ENCODE data around the gene HDAC10.

The HDAC10 gene, protein sequence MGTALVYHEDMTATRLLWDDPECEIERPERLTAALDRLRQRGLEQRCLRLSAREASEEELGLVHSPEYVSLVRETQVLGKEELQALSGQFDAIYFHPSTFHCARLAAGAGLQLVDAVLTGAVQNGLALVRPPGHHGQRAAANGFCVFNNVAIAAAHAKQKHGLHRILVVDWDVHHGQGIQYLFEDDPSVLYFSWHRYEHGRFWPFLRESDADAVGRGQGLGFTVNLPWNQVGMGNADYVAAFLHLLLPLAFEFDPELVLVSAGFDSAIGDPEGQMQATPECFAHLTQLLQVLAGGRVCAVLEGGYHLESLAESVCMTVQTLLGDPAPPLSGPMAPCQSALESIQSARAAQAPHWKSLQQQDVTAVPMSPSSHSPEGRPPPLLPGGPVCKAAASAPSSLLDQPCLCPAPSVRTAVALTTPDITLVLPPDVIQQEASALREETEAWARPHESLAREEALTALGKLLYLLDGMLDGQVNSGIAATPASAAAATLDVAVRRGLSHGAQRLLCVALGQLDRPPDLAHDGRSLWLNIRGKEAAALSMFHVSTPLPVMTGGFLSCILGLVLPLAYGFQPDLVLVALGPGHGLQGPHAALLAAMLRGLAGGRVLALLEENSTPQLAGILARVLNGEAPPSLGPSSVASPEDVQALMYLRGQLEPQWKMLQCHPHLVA

DNA sequence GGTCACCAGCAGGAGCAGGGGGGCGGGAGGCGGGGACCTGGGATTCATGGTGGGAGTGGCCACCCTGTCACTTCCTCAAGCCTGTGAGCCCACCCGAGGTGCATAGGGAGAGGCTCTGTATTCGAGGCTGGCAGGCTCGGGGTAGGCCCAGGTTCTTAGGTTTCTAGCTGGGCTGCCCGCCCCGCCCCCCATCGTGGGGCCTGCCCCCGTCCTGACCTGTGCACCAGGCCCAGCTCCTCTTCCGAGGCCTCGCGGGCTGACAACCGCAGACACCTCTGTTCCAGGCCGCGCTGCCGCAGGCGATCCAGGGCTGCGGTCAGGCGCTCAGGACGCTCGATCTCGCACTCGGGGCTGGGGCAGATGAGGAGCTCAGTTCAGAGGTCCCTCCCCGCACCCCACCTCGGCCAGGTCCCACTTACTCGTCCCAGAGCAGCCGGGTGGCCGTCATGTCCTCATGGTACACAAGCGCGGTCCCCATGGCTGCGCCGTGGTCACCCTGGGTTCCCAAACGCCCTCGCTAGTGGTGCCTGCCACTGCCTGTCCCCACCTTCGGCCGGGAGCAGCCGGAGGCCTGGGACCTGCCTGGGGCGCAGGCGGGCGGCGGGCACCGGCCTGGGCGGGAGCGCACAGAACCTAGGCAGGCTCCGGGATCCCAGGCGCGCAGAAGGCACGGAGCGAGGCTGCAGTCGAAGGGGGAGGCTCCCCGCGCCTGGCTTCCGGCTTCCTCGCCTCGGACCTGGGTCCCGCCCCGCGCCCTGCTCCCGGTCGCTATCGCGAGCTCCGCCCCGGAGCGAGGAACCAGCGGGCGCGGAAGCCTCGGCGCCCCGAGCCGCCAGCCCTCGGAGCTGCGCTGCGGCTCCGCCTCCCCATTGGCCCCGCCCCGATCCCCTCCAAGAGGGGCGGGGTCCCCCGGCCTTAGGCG, at the start of gene HDAC10:
Gene HDAC10, minus strand, starts transcription at position 711 of the 922 bp plus-strand sequence. Its CDS starts 233 bp downstream, at position 478.
- no peak for DNase-seq (ENCODE audit: low read depth)

DNA sequence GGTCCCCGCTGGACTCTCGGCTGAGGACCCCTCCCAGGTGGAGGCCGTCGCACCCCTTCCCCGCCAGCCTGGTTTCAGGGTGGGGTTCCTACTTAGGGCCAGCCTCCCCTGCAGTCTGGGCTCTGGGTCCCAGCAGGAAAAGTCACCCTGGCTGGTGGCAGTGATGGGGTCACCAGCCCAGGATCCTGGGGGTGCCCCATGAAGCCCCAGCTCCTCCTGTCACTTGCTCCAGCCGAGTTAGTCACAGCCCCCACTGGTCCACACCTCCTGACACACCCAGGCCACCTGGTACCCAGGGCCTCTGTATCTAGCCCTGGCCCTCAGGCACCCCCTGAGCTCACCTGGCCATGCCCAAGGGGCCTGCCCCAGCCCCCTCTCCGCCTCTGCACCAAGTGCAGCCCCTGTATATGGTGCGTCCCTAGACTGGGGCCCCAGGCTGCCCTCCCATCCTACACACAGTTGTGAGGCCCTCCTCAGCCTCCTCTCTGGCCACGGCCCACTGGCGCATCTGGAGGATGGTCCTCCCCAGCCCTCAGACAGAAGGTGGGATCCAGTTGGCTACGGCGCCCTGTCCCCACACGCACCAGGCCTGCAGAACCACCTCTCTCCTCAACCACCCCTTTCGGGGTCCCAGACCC, 49.7 kb upstream of the HDAC10 start:
- DNase-seq (ENCODE audit: low read depth) = no peak

DNA sequence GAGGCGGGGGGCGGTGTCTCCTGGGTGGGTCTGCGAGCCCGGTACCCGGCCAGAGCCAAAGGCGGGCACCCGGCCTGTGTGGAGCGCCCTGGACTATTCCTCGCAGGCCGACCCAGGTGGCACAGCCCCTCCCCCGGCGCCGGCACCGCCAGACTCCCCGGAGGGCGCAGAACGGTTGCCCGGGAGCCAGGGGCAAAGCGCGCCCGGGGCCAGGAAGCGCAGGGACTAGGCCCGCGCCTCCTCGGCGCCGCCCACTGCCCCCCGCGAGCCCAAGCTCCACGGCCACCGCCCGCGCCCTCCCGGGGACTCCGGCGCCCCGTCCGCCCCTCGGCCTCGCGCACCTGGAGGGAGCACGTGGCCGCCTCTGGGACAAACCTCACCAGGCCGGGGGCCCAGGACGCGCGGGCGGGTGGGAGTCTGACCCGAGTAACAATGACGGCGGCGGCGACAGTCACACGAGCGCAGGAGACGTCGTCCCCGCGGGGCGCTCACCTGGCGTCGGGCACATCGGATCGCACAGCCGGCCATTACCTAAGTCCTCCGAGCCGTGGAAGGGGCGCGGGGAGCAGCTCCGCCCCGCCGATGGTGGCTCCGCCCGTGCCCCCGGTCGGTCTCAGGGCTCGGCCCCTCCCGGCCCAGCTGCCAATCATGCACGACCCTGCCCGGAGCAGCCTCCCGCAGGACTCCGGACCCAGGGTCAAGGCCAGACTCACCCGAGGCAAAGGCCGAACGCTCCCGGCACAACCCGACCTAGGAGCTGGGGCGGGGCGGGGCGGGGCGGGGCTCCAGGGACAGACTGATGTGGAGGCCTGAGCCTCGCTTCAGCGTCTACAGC, 48.9 kb upstream of the HDAC10 start:
- DNase-seq (ENCODE audit: low read depth) = no peak

DNA sequence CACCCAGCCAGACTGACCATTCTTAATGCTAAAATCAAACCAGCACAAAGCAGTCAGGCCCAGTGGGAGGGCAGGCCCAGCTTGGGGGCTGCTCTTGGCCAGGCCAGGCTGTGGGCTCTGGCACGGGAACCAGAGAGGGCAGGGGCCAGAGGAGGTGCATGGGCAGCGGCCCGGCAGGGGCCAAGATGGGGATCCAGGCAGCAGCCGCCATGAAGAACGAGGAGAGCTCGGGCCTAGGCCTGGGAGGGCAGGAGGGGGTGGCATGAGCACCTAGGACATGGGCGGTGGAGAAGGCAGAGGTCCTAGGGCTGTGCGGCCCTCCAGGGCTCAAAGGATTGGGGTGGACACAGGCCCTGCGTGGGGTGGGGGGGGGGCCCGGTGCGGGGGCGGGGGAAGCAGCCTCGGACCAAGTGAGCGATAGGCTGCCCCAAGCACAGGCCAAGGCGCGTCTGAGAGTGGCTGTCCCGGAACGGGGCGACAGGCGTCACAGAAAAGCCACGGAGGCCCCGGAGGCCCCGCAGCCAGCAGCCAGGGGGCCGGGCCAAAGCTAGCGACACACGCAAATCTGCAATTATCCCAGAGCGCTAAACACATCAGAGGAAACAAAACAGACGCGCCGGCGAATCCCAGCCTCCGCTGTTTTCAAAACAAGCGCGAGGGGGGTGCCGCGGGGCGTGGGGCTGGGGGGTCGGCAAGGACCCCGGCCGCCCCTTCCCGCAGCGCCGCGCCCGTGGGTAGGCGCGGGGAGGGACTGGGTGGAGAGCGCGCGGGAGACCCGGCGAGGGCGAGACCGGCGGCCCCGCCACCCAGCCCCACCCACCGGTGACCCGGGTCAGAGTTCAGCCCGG, 48.1 kb upstream of the HDAC10 start:
- DNase-seq (ENCODE audit: low read depth) = no peak

DNA sequence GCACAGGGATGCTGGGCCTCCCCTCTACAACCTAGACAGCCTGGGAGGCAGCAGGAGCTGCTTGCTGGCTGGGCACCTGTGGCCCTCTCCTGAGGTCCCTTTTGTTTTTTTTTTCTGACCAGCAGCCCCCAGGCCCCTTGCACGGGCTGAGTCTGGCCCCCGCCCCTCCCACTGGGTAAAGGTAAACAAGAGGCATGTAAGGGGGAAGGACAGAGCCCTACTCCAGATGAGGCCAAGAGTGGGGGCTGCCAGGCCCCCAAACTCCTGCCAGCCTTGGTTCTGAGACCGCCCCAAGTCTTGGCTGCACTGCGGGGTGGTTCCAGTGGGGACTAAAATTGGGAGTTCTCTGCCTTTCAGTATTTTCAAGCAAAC, 47.2 kb upstream of the HDAC10 start:
- DNase-seq (ENCODE audit: low read depth) = no peak

DNA sequence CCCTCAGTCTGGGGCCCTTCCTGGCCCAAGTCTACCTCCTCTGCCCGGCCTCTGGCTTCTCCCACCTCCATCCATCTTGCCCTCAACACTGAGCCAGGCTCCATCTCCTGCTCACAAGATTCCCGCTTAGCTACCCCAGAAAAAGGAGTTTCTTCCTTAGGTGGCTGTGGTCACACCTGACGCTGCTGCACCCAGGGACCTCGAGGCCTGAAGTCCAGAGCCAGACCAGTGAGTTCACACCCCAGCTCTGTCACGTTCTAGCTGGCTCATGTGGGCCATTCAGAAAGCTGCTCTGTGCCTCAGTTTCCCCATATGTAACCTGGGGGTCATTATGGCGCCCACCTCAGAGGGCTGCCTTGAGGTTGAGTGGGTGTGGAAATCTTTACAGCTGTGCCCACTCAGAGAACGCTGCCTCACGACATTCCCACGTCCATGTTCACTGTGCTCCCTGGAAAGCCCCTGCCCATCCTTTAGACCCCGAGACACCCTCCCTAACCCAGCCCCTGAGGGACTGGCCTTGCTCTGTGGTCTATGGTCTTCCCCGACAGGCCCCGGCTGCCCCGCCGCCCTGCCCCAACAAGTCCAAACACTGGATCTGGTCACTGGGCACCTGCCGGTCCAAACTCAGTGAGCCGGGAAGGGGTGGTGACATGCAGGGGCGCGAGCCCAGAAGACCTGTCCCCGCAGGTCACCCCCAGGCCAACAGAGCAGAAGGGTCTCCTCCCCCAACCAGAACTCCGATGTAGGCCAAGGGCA, 46.6 kb upstream of the HDAC10 start:
- DNase-seq (ENCODE audit: low read depth) = no peak

DNA sequence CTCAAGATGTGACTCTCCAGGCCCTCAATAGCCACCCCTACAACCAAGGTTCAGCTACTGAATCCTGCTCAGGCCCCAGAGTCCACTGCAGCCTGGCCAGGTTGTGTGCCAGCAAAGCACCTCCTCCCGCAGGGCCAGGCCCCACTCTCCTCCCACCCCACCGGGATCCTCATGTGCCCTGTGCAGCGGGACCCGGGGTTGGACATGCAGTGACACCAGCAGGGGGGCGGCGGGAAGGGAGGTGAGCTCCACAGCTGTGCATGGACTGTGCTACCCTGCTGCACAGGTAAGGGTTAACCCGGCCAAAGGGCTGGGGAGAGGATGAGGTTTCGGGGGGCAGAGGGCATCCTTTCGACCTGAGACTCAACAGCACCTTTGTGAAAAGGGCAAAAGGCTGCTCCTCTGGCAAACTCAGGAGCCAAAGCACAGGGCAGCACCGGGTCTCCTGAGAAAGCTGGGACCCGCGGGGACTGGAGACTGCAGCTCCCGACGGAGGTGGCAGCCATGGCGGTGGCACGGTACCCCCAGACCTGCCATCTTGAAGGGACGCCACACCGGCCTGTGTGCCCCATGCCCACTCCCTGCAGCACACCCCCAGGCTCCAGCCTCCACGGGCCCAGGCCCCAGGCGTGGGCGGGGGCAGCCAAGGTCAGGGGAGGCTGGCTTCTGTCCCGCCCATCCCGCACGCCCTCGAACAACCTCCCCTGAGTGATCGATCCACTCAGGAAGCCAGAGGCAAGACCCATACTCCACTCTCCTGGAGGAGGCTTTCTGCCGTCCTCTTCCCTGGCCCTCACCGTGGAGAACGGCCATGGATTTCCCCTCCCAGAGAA, 45.8 kb upstream of the HDAC10 start:
- DNase-seq (ENCODE audit: low read depth) = no peak

DNA sequence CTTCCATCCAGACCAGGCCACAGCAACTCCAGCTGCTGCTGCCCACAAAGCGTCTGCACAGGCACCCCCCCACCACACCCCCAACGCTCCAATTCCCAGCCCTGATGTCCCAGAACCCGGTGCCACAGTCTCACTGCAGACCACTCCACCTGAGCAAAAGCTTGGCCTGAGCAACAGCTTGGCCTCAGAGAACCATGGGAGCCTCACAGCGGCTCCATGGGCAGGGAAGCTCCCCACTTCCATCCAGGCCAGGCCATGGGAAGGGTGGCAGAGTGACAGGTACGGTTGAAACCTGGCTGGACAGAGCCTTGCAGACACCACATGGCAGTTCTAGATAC, 43.2 kb upstream of the HDAC10 start:
- no peak for DNase-seq (ENCODE audit: low read depth)

DNA sequence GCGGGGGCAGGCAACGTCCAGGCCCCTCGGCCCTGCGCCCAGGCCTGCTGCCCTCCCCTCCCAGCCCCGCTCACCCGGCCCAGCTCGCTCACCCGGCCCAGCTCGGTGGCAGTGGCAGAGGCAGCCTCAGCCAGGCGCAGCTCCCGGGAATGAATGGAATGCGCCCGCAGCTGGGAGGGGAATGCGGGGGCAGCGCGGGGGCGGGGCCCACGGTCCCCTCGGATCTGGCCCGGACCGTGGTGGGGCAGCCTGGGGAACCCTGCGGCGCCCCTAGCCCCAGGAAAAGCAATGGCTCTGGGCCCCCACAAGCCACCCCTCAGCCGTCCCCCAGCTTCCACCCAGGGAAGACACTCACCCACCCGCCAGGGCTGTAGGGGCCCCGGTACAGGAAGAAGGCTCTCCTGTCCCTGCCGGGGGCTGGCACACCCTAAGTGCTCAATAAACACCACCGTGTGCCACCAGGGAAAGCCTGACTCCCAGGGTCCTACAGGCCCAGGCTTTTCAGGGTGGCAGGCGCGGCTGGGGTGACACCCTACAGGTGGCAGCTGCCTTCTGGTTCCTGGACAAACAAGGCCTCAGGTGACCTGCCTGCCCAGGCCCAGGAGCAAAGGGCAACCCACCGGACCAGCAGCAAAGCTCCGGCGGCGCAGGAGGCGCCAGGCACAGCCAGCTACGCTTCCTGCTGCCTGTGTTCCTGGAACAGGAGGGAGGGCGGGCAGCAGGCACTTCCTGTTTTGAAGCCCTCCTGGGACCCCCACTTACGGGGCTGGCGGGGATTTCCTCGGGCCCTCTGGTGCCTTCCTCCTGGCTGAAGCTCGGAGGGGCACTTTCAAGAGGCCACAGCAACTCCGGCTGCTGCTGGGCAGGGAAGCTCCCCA, 42.6 kb upstream of the HDAC10 start:
- DNase-seq (ENCODE audit: low read depth) = no peak

DNA sequence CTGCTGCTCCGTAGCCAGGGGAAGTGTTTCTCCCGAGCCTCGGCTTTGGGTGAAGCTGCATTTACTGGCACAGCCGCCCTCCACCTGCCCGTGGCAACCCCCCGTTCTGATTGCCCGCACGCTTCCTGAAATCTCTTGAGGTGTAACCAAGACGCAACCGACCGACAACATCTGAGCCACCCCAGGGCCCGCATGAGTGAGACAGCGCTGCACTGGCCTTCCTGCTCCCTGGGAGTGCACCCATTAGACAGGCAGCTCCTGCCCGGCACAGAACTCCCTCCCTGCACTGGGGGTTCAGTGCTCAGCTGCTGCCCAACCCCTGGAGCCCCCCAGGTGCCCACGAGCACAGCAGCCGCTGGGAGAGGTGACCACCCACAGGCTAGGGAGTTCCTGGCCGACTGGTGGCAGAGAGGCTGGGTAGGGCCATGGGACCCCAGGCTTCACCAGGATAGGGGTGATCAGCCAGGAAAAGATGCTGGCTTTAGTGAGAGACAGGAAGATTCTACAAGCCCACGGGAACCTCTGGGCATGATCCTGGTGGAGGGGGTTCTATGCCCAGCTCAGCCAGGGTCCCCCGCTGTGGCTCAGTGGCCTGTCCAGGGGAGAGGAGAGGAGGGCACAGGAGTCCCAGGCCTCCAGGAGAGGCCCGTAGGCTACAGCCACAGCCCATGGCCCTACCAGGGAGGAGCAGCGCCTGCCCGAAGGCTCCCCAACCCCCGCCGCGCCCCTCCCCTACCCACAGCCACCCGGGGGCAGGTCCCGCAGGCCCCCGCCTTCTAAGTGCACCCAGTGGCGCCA, 41.8 kb upstream of the HDAC10 start:
- DNase-seq (ENCODE audit: low read depth) = no peak

DNA sequence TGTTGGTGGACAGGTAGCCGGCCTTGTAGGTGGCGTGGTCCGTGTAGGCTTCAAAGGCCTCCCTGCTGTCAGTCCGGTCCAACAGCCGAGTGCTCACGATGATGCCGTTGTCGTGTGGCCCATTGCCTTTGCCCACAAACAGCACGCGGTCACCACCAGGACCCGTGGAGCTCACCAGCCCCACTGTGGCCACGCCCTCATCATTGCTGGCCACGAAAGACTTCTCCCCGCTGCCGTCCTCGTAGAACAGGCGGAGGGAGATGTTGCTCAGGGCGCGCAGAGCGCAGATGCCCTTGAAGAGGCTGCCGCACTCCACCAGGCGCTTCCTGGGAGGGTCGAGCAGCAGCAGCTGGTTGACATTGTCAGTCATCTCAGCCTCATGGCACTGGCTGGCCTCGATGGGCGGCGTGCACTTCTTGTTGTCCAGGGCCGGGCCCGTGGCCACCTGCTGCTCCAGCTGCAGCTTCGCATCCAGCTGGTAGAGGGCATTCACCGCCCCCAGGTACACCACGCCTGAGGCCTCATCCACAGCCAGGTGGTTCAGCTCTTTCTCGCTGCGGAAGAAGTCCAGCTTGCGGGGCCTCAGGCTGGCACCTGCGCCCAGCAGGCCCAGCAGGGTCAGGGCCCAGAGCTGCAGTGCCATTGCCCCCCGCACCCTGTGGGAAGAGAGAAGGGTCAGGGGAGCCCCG, 39.0 kb upstream of the HDAC10 start:
- no peak for DNase-seq (ENCODE audit: low read depth)

DNA sequence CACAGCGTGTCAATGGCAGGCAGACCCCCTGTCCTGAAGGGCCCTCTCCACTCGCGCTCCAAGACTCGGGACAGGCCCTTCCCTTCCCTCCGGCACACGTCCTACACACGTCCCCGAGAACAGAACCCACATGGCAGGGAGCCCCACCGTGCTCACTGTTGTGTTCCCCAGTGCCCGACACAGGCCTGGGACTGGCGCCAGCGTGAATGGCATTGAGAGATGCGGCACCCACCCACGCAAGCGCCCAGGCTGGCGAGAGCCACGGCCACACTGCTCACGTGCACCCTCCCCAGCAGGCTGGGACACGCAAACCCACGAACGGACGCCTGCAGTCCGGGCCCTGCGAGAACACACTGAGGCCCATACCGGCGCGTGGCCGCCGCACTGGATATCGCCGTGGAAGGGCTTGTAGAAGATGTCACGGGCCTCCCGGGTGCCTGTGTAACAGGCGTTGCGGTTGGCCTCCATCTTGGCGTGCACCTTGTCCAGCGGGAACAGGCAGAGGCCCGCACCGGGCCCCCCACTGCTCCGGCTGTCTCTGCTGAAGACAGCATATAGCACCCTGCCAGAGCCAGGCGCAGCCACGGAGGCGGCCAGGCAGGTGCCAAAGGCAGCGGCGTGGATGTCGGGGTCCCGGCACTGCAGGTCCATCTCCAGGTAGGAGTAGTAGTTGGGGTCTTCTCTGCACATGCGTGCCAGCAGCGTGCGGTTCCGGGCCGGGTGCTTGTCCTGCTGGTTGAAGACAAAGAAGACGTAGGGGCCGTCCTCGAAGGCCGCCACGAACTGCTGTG, 38.3 kb upstream of the HDAC10 start:
- no peak for DNase-seq (ENCODE audit: low read depth)

DNA sequence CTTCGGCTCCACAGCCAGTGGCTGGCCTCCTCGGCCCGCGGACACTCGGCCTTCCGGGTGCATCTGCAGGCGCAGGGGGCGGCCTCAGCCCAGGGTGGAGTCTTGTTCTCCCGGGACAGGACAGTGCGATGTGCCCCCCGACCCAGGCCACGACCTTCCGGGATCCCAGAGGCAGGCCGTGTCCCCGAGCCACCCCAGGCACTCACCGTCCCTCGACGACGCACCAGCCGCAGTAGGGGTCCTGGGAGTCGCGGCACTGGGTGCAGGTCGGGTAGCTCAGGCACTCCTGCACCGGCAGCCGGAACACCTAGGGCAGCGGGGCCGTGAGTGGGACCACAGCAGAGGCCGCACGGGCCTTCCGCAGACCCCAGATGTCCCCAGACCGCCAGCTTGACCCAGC, 36.7 kb upstream of the HDAC10 start:
- DNase-seq (ENCODE audit: low read depth) = no peak

DNA sequence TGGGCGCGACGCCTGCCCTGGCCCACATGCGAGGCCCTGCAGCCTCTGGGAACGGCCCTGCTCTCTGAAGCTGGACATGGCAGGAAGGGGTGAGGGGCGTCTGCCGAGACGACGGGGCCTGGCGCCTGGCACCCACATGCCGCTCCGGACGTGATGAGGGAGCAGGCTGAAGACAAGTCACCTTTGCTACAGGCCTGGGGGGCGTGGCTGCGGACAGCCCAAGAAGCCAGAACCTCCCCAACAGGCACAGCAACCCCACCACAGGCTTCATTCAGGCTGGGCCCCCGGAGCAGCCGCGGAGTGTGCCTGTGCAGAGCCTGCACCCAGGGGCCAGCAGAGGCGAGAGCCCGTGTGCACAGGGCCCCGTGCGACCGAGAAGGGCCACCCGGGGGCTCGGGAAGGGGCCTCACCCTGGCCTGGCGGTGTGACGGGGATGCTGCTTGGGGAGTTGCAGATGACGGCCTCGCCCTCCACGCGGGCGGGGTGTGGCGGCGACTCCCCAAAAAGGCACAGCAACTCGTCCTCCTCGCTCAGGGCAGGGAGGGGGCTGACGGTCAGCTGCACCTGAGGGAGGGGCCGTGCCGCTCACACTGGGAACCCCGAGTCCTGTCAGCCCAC, 35.7 kb upstream of the HDAC10 start:
- DNase-seq (ENCODE audit: low read depth) = no peak

DNA sequence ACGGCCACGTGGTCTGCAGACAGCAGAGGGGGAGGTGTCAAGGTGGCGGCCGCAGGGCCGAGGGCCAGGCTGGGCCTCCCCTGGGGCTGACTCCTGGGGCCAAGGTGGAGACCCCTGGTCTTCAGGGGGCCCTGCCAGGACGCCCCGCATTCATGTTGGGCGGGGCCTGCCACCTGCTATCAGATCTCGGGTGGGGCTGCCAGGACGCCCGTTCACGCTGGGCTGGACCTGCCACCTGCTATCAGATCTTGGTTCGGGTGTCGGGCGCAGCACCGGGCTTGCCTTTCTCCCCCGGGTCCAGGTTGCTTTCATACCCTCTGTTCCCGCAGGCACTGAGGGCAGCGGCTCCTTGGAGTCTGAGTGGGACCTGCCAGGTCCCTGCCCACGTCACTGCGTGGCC, 35.2 kb upstream of the HDAC10 start:
- DNase-seq (ENCODE audit: low read depth) = no peak

All from GM04503 (cell line).